H1 (cell line): ENCODE measurements around the gene PRKN. TPM values are rescaled to one million over a fixed set of nuclear protein-coding genes. Genes with fewer than 3 reads are reported as not detected.
A peak's percentile ranks its signal among the peaks of the same experiment; 100 is the strongest.

Source experiments
- CTCF ChIA-PET: fragments of 300-600 bp; sonication (Branson Sonifier 250); formaldehyde crosslinking; loops from one replicate; lab custom pipeline; 2021; ENCODE audit not compliant: partially characterized antibody; lab: Charles Lee
- POLR2A ChIA-PET: fragments of 300-600 bp; sonication (Branson Sonifier 250); formaldehyde crosslinking; loops from one replicate; lab custom pipeline; 2021; ENCODE audit warnings: inconsistent platforms; ENCODE audit not compliant: partially characterized antibody; lab: Charles Lee
- DNase-seq, 2 experiments: peaks; one replicate each; pipeline versions ENCODE4 v3.0.0 to v3.0.0-alpha.2; 2010 to 2022; ENCODE audit warnings: low spot score in 2 of 2, low read depth in 1 of 2, mixed read lengths in 1 of 2
- FAIRE-seq: peaks from 2 replicates; lab custom pipeline; 2011; peaks lifted over from hg19 to GRCh38; lab: Jason Lieb, UNC
- H2AFZ ChIP-seq: 2 replicates; pipeline ENCODE4 v1.8.1; 2012; ENCODE audit warnings: low read length, inconsistent platforms
- H2AK5ac ChIP-seq: 2 replicates; pipeline ENCODE4 v1.6.1; 2013; ENCODE audit warnings: low read depth, low read length
- H2BK120ac ChIP-seq: replicated peaks from 2 replicates; pipeline ENCODE3; 2013; ENCODE audit warnings: low read depth, low read length, inconsistent platforms
- H2BK12ac ChIP-seq: 2 replicates; pipeline ENCODE4 v1.6.1; 2013; ENCODE audit warnings: low read depth, low read length
- H2BK15ac ChIP-seq: 2 replicates; pipeline ENCODE4 v1.6.1; 2013; ENCODE audit warnings: low read length
- H2BK20ac ChIP-seq: 2 replicates; pipeline ENCODE4 v1.6.1; 2013; ENCODE audit warnings: low read length
- H2BK5ac ChIP-seq: 2 replicates; pipeline ENCODE4 v1.6.1; 2013; ENCODE audit warnings: low read depth, low read length
- H3K14ac ChIP-seq: 2 replicates; pipeline ENCODE4 v1.6.1; 2013; ENCODE audit warnings: inconsistent platforms; ENCODE audit not compliant: insufficient read length
- H3K18ac ChIP-seq: 2 replicates; pipeline ENCODE4 v1.6.1; 2013; ENCODE audit warnings: low read length; ENCODE audit errors: extremely low read depth
- H3K23ac ChIP-seq: 2 replicates; pipeline ENCODE4 v1.6.1; 2013; ENCODE audit warnings: inconsistent platforms; ENCODE audit not compliant: insufficient read length
- H3K23me2 ChIP-seq: 2 replicates; pipeline ENCODE4 v1.6.1; 2013; ENCODE audit warnings: low read depth, low read length
- H3K27ac ChIP-seq: 2 replicates; pipeline ENCODE4 v1.6.1; 2011; ENCODE audit warnings: low read depth, low read length, inconsistent platforms
- H3K27me3 ChIP-seq, 4 experiments: replicated peaks in 1 of 4; 1 replicate in 1 of 4; 2 replicates in 3 of 4; pipeline versions ENCODE4 v1.6.1 to v1.8.1; 2011 to 2013; ENCODE audit warnings: low read length in 3 of 4, mild to moderate bottlenecking in 3 of 4, inconsistent platforms in 2 of 4, mixed read lengths in 2 of 4, moderate library complexity in 1 of 4; ENCODE audit not compliant: control insufficient read depth in 3 of 4, insufficient read depth in 3 of 4; ENCODE audit errors: extremely low read depth in 1 of 4
- H3K36me3 ChIP-seq, 4 experiments: 2 replicates each; pipeline versions ENCODE4 v1.6.1 to v1.8.1; 2011 to 2013; ENCODE audit warnings: mild to moderate bottlenecking in 4 of 4, low read length in 3 of 4, moderate library complexity in 2 of 4, control low read depth in 1 of 4, inconsistent platforms in 1 of 4; ENCODE audit not compliant: insufficient read depth in 4 of 4, control insufficient read depth in 2 of 4
- H3K4ac ChIP-seq: replicated peaks from 2 replicates; pipeline ENCODE3; 2013; ENCODE audit warnings: low read length, low read depth, mixed read lengths, inconsistent platforms; ENCODE audit not compliant: insufficient read length
- H3K4me1 ChIP-seq, 4 experiments: replicated peaks in 1 of 4; 1 replicate in 1 of 4; 2 replicates in 3 of 4; pipeline versions ENCODE4 v1.6.1 to v1.8.1; 2011 to 2013; ENCODE audit warnings: low read length in 3 of 4, inconsistent platforms in 2 of 4, mixed read lengths in 1 of 4; ENCODE audit not compliant: insufficient read depth in 4 of 4, control insufficient read depth in 3 of 4
- H3K4me2 ChIP-seq, 2 experiments: 2 replicates each; pipeline versions ENCODE4 v1.6.1 to v1.8.1; 2011 to 2013; ENCODE audit warnings: low read depth in 2 of 2, low read length in 2 of 2, control low read depth in 1 of 2, inconsistent platforms in 1 of 2, mild to moderate bottlenecking in 1 of 2; ENCODE audit not compliant: insufficient read depth in 1 of 2
- H3K4me3 ChIP-seq, 4 experiments: fragments of 200-600, 300-600 bp in 1 of 4; sonication (generic), shearing (Covaris generic), sonication (Bioruptor Twin) in 1 of 4; 2 replicates each; pipeline versions ENCODE4 v1.5.1 to v1.8.1; 2011 to 2016; ENCODE audit warnings: low read length in 4 of 4, low read depth in 3 of 4, control low read depth in 2 of 4, inconsistent platforms in 2 of 4, mild to moderate bottlenecking in 2 of 4, mixed read lengths in 1 of 4, moderate library complexity in 1 of 4; ENCODE audit not compliant: insufficient read depth in 2 of 4; ENCODE audit errors: extremely low read depth in 1 of 4
- H3K56ac ChIP-seq: replicated peaks from 2 replicates; pipeline ENCODE3; 2013; ENCODE audit warnings: low read depth, mild to moderate bottlenecking, mixed read lengths, low read length, inconsistent platforms; ENCODE audit not compliant: insufficient read length
- H3K79me1 ChIP-seq: 2 replicates; pipeline ENCODE4 v1.6.1; 2013; ENCODE audit warnings: low read depth, low read length, control low read depth
- H3K79me2 ChIP-seq, 2 experiments: 2 replicates each; pipeline versions ENCODE4 v1.6.1 to v1.8.1; 2012 to 2013; ENCODE audit warnings: low read length in 2 of 2, mild to moderate bottlenecking in 2 of 2, inconsistent platforms in 1 of 2; ENCODE audit not compliant: insufficient read depth in 2 of 2, control insufficient read depth in 1 of 2
- H3K9ac ChIP-seq, 4 experiments: replicated peaks in 1 of 4; 1 replicate in 1 of 4; 2 replicates in 3 of 4; pipeline versions ENCODE4 v1.6.1 to v1.8.1; 2011 to 2013; ENCODE audit warnings: low read depth in 3 of 4, low read length in 3 of 4, control low read depth in 2 of 4, mild to moderate bottlenecking in 2 of 4, moderate library complexity in 2 of 4, inconsistent platforms in 1 of 4; ENCODE audit errors: extremely low read depth in 1 of 4
- H3K9me3 ChIP-seq, 2 experiments: 2 replicates each; pipeline versions ENCODE4 v1.6.1 to v1.8.1; 2012 to 2013; ENCODE audit warnings: mild to moderate bottlenecking in 2 of 2, moderate library complexity in 2 of 2, control low read depth in 1 of 2, inconsistent platforms in 1 of 2, low read depth in 1 of 2, low read length in 1 of 2, mixed read lengths in 1 of 2; ENCODE audit not compliant: insufficient read depth in 2 of 2
- H4K20me1 ChIP-seq, 2 experiments: replicated peaks in 1 of 2; 2 replicates each; pipeline versions ENCODE3 to v1.8.1; 2011 to 2013; ENCODE audit warnings: inconsistent platforms in 2 of 2, low read length in 2 of 2, mild to moderate bottlenecking in 1 of 2; ENCODE audit not compliant: insufficient read depth in 2 of 2, control insufficient read depth in 1 of 2
- H4K5ac ChIP-seq: 2 replicates; pipeline ENCODE4 v1.6.1; 2013; ENCODE audit warnings: low read length, low read depth, mixed read lengths, inconsistent platforms; ENCODE audit not compliant: insufficient read length
- H4K8ac ChIP-seq: 2 replicates; pipeline ENCODE4 v1.8.0; 2013; ENCODE audit warnings: mild to moderate bottlenecking, moderate library complexity, low read length, inconsistent platforms; ENCODE audit not compliant: insufficient read depth; ENCODE audit errors: extremely low read depth
- H4K91ac ChIP-seq: replicated peaks from 2 replicates; pipeline ENCODE3; 2013; ENCODE audit warnings: low read length, mixed read lengths, inconsistent platforms; ENCODE audit not compliant: insufficient read length
- ATF3 ChIP-seq: IDR thresholded peaks from 2 replicates; pipeline ENCODE4 v1.6.1; 2011; ENCODE audit warnings: low read depth, mild to moderate bottlenecking, low read length; ENCODE audit not compliant: insufficient read depth
- CBX5 ChIP-seq: fragments of 300-800, 300-1000 bp; sonication (generic); IDR thresholded peaks from 2 replicates; pipeline ENCODE4 v1.7.1; 2016; ENCODE audit warnings: antibody characterized with exemption, low read length, low read depth
- CEBPB ChIP-seq: IDR thresholded peaks from 2 replicates; pipeline ENCODE4 v1.6.1; 2012; ENCODE audit warnings: low read depth, low read length
- CTBP2 ChIP-seq: IDR thresholded peaks from 2 replicates; pipeline ENCODE4 v1.7.0; 2011; ENCODE audit warnings: borderline replicate concordance, mild to moderate bottlenecking, moderate library complexity, mixed read lengths, low read length; ENCODE audit not compliant: insufficient read depth, insufficient read length
- HDAC2 ChIP-seq, 2 experiments: fragments of 300-600 bp in 1 of 2; sonication (generic) in 1 of 2; IDR thresholded peaks; 2 replicates each; pipeline ENCODE4 v1.6.1; 2011 to 2012; ENCODE audit warnings: low read depth in 2 of 2, low read length in 2 of 2, mild to moderate bottlenecking in 2 of 2, moderate library complexity in 2 of 2, borderline replicate concordance in 1 of 2, inconsistent platforms in 1 of 2
- RBBP5 ChIP-seq: IDR thresholded peaks from 2 replicates; pipeline ENCODE4 v1.7.1; 2012; ENCODE audit warnings: low read depth, mild to moderate bottlenecking, inconsistent platforms, low read length, moderate library complexity, borderline replicate concordance
- SIRT6 ChIP-seq: IDR thresholded peaks from one replicate; pipeline ENCODE4 v1.7.1; 2012; ENCODE audit warnings: low read length, inconsistent platforms
- SP4 ChIP-seq: IDR thresholded peaks from 2 replicates; pipeline ENCODE4 v1.6.1; 2012; ENCODE audit warnings: low read length, inconsistent platforms
- YY1 ChIP-seq: IDR thresholded peaks from 2 replicates; pipeline ENCODE4 v1.6.1; 2011; ENCODE audit warnings: low read depth, mild to moderate bottlenecking, low read length
- ZNF274 ChIP-seq: IDR thresholded peaks from 2 replicates; pipeline ENCODE4 v1.7.0; 2012; ENCODE audit warnings: low read length, borderline replicate concordance; ENCODE audit errors: extremely low read depth
- WGBS, 2 experiments: shearing (Covaris generic) in 1 of 2; methylation state at CpG; one replicate each; pipeline versions ENCODE4 v1.1.6 to v1.1.7; 2013 to 2015; ENCODE audit warnings: low lambda C conversion rate in 2 of 2, mixed read lengths in 2 of 2, inconsistent platforms in 1 of 2, low coverage in 1 of 2, missing lambda C conversion rate in 1 of 2; ENCODE audit not compliant: insufficient replicate concordance in 2 of 2, insufficient coverage in 1 of 2, insufficient read length in 1 of 2; ENCODE audit errors: extremely low coverage in 1 of 2, missing lambda C conversion rate in 1 of 2; 5-methylcytosine and 5-hydroxymethylcytosine counted together
- polyA plus RNA-seq, 7 experiments: library from polyadenylated mRNA; depleted of rRNA in 3 of 7; stranded (reverse) in 5 of 7; unstranded in 2 of 7; fragments of >200 nt in 5 of 7; fragments of 200-250 nt in 2 of 7; gene quantifications; 1 replicate in 5 of 7; 2 replicates in 1 of 7; 4 replicates in 1 of 7; pipeline versions ENCODE4 v1.2.1 to v1.2.3, GENCODE V29; 2011 to 2013; ENCODE audit warnings: missing spikeins in 2 of 7, mixed read lengths in 2 of 7
- total RNA-seq: library from RNA; stranded (reverse); fragmentation: NEBNext Ultra II Directional; extraction: Animal tissue kit (Norgen Biotek cat#: 25700); gene quantifications from 2 replicates; pipeline ENCODE4 v1.2.1, GENCODE V29; 2021

PRKN gene
- total and polyA plus RNA-seq, 2 of the 8 experiments (the other 6 are each of a cell fraction or from before 2014, with no cell fraction given) = 0.13 to 0.29 TPM

GRCh38 chr6:162627362-162627761, 100.2 kb downstream of the PRKN start:
- ChIA-PET CTCF (no interaction called here), POLR2A (no interaction called here)
- no peak overlapping the region for H3K23ac ChIP-seq
- no peaks in the 10 kb centered on the region; a peak in 1 of 8 replicates for H3K36me3 ChIP-seq
- no peaks in the 10 kb centered on the region; a peak in 1 of 4 replicates for H3K9me3 ChIP-seq
- H2BK120ac ChIP-seq = no peak overlapping the region
- H3K4me3 ChIP-seq = no peak overlapping the region
- no peak overlapping the region for H3K18ac ChIP-seq
- H3K56ac ChIP-seq = no peak overlapping the region
- no peak overlapping the region for H2BK5ac ChIP-seq
- no peaks in the 10 kb centered on the region for H3K23me2 ChIP-seq
- H4K8ac ChIP-seq = no peak overlapping the region
- no peak overlapping the region for H4K91ac ChIP-seq
- H3K9ac ChIP-seq = no peak overlapping the region
- no peak overlapping the region for H4K5ac ChIP-seq
- WGBS, 2 experiments = 75% methylated on average over 4 of the region's 4 CpGs; no CpG with 5 or more reads in 1 of the 2 experiments
- no peak overlapping the region for H3K27ac ChIP-seq
- 0 out of 2 replicates have a peak overlapping the region, but pooled peaks have one; percentile 51 for H2BK20ac ChIP-seq
- H2BK15ac ChIP-seq = no peak overlapping the region
- H2AK5ac ChIP-seq = no peak overlapping the region
- H2AFZ ChIP-seq = no peak overlapping the region
- H3K79me1 ChIP-seq = no peaks in the 10 kb centered on the region
- FAIRE-seq (no peak), DNase-seq (no peak)
- no peaks in the 10 kb centered on the region for H4K20me1 ChIP-seq
- H3K4me1 ChIP-seq = peaks cover 0 to 13% (median 5%) of the 10 kb centered on the region in 4 experiments; a peak in 4 of 7 replicates
- H3K79me2 ChIP-seq = no peaks in the 10 kb centered on the region
- no peak overlapping the region for H3K4ac ChIP-seq
- no peak overlapping the region for H3K14ac ChIP-seq
- no peak overlapping the region for H2BK12ac ChIP-seq
- H3K27me3 ChIP-seq = no peaks in the 10 kb centered on the region
- H3K4me2 ChIP-seq = no peak overlapping the region
- TF ChIP-seq CTBP2 = no peak
- no peak for TF ChIP-seq SIRT6
- TF ChIP-seq ZNF274 = no peak
- TF ChIP-seq SP4 = no peak
- TF ChIP-seq CBX5 = no peak
- TF ChIP-seq ATF3 = no peak
- no peak for TF ChIP-seq YY1
- no peak for TF ChIP-seq RBBP5
- TF ChIP-seq CEBPB = no peak
- no peak for TF ChIP-seq HDAC2 (IDR thresholded peaks at IDR 0.05; ENCODE audit: borderline replicate concordance in 1 of 2, low read depth in 2 of 2, low read length in 2 of 2)
